Kidney tubule cell (primary cell): ENCODE data around the gene NF1.

Experiments used
- DNase-seq: peaks from one replicate; pipeline ENCODE4 v3.0.0-alpha.2; 2018; ENCODE audit warnings: low spot score

Gene NF1

DNA sequence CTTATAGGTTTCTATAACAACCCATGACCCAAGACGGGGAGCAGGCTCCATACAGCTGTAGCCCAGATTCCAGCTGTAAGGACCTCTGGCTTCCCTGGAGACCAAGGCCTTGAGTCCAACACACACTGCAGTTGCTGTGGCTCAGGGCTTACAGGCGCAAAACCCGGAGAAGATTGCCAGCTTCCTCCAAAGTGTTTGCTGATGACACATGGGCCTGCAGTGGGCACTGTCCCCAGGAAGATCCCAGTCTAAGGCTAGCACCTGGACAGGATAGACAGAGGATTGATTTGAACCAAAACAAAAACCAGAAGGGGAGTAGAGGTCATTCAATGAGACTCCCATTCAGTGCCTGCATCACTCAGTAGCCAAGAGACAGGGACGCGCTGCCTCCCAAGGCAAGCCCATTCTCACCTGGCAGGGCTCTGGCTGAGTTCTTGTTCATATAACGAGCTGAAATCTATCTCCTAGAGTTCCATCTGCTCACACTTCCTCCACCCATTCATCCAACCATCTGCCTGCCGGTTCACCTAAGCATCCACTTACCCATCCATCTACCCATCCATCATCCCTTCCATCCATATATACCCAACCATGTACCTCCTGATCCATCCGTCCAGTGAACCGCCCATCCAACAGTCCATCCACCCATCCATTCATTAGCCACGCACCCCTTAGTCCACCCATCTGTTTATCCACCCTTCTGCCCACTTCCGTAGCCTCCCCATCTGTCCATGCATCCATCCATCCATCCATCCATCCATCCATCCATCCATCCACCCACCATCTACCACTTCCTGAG lies 306.9 kb downstream of the NF1 start:
- no peak for DNase-seq

DNA sequence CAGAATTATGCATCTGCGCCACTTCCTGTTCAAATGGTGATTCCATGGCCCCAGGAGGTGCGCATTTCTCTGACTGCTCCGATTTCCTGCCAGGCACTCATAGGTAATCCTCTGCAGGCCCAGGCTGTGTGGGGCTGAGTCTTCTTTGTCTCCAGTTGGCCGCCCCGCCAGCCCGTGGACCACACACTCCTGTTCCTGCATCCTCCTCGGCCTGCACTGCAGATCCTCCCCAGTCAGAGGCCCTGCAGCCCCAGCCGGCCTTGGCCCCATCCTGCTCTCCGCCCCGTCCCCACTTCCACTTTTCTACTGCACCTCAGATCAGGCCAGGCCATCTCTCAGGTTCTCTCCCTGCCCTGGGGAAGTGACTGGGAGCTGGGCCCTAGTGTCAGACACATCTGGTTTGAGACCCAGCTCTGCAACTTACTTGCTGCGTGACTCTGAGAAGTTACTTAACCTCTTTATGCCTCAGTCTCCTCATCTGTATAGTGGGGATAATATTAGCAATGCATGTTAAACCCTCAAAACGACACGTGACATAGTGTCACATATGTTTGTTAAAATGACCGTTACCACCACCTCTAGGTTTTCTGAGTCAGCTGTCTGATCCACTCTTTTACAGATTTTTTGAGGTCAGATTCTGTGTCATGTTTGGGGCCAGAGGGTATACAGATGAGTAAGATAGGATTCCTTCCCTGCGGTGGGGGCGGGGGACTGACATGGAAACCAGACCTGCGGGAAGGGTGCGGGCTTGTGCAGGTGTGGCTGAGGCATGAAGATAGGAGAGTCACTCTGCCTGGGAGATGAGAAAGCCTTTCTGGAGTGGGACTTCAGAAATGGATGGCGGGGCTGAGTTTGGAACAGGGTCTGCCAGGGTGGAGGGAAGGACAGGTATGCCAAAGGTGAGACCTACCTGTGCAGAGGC lies 309.5 kb downstream of the NF1 start:
- DNase-seq = no peak

DNA sequence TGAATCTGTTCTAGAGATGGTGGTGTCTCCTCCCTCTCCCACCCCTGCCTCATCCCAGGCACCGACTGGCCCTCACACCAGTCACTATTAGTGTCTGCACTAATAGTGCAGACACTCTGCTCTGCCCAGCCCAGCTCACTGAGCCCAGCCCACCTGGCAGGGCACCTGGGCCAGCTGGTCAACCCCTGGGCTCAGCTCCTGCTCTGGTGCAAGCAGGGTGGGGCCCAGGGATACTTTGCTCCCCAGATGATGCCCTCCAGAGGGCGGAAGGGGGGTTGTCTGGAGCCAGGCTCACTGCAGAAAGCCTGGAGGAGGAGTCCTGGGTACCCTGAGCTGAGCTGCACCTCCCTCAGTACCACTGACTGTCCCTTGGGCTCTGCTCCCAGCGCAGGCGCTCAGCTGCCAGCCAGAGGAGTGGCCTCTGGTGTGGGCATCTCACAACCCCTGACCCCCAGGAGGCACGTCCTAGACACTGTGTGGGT lies 311.2 kb downstream of the NF1 start:
- no peak for DNase-seq

DNA sequence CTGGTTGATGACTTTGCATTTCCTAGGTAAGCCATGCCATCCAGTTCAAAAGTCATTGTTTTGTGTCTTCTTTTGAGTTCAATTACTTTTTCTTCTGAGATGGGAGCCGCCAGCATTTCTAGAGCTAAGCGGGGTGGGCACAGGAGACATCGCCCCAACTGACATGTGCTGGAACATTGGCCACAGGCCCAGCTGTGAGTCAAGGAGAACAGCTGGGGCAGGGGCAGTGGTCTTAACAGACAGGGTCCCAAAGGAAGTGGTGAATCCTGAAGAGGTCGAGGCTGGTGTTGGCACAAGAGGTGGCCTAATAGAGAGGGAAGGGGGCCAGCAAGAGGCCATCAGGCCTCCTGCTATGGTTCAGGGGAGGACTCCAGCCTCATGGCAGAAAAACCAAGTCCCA lies 313.8 kb downstream of the NF1 start:
- no peak for DNase-seq

- DNase-seq = no peak
These were observed 317.0 kb downstream of the NF1 start for GRCh38 chr17:31411707-31412285.

- DNase-seq = no peak
These were observed 317.7 kb downstream of the NF1 start for GRCh38 chr17:31412511-31412910.

DNA sequence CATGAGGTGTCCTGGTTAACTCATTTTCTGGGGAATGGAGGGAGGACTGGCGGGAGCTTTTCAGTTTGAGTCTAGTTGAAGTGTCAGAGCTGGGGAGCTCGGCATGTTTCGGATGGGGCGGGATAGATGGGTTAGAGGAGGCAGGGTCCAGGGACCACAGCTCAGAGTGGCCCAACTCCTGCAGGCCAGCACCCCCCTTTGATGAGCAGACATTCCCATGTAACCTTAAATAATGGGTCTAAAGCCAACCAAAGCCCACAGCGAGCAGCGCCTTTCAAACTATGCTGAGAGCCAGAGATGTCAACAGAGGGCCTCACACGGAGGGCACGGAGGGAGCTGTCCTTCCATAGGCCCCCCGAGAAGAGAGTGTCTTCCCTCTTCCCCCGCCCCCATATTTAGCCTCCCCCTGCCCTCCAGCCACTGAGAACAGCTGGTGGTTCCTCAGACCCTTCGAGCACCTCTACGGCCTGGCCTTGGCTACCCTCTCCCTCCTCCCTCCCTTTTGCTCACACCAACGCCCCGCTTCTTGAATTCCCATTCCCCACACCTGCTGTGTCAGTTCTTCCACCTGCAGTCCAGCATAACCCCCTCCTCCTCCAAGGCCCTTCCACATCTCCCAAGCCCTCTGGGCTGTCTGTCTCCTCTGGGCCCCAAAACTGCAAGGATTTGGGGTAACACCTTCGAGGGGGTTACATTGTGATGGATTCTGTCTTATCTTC lies 318.5 kb downstream of the NF1 start:
- DNase-seq = no peak

- peak; percentile 39 for DNase-seq
These were observed 319.2 kb downstream of the NF1 start for GRCh38 chr17:31413874-31414549.

DNA sequence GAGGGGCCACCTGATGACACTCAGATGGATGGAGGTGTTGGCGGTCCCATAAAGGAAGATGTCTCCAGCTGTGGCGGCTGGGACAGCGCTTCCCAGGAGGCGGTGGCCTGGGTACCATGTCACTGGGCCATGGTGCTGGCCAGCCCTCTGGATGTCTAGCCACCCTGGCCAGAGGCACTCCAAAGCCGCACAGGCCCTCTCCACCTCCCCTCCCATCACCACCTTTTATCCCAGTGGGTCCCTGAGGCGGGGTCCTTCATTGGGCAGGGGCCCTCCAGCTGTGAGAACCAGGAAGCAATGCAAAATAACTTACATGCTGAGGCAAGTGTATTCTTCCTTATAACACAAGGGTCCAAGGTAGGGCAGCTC lies 319.8 kb downstream of the NF1 start:
- no peak for DNase-seq

- no peak for DNase-seq
These were observed 320.3 kb downstream of the NF1 start for GRCh38 chr17:31415004-31415454.

GRCh38 chr17:31415640-31416502 lies 321.1 kb downstream of the NF1 start:
- no peak for DNase-seq

DNA sequence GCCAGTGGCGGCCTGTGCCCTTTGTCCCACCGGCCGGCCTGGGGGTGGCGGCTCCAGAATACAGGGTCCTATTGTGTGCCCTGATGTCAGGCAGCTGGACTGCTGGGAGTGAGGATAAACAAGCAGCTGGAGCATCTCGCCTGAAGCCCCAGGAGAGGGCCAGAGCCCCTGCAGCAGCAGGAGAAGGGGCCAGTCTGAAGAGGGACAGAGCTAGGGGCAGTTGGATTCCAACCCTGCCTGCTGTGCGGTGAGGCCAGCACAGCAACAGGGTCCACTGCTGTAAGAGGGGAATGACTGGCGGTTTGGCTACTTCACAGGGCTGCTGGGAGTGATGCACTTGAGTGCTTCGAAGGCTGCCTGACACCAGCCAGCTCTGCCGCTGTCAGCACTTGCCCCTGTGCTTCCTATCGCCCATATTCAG lies 321.7 kb downstream of the NF1 start:
- DNase-seq = no peak

GRCh38 chr17:31417051-31417792 lies 322.4 kb downstream of the NF1 start:
- no peak for DNase-seq

GRCh38 chr17:31418773-31419350 lies 324.1 kb downstream of the NF1 start:
- DNase-seq = no peak

GRCh38 chr17:31422443-31422842 lies 327.7 kb downstream of the NF1 start:
- DNase-seq = no peak

DNA sequence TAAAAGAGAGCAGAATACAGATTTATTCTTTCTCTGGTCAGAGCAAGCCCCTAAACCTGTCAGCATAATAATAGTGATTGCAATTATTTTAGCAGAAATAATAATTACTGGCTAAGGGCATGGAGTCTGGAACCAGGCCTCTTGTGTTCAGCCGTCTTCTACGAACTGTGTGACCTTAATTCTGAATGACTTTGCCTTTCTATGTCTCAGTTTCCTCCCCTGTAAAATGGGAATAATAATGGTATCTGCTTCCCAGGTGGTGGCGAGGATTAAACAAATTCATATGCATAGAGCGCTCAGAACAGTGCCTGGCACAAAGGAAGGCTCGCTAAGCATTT lies 330.1 kb downstream of the NF1 start:
- no peak for DNase-seq

- DNase-seq = no peak
These were observed 330.7 kb downstream of the NF1 start for GRCh38 chr17:31425282-31426040.
